ENCODE results near the gene GON7.

GRCh38 chr14:93220509-93220908, 13.6 kb upstream of the GON7 start:
- TF ChIP-seq CTCF (IDR thresholded peaks at IDR 0.05) (no peak), POLR2A (IDR thresholded peaks at IDR 0.05) (no peak)
